H1 (cell line): Measurements from ENCODE around the gene PNMA8B.

Experiments used
- CTCF ChIP-seq, 3 experiments: IDR thresholded peaks; 1 replicate in 2 of 3; 2 replicates in 1 of 3; pipeline versions ENCODE4 v1.5.1 to v1.6.1; 2011; ENCODE audit warnings: low read length in 3 of 3, mild to moderate bottlenecking in 3 of 3, inconsistent platforms in 2 of 3, low read depth in 1 of 3, moderate library complexity in 1 of 3; ENCODE audit not compliant: insufficient read depth in 1 of 3; ENCODE audit errors: control extremely low read depth in 1 of 3
- EP300 ChIP-seq, 2 experiments: IDR thresholded peaks; 1 replicate in 1 of 2; 2 replicates in 1 of 2; pipeline ENCODE4 v1.6.1; 2011 to 2012; ENCODE audit warnings: low read depth in 2 of 2, low read length in 2 of 2, mild to moderate bottlenecking in 2 of 2, borderline replicate concordance in 1 of 2, inconsistent platforms in 1 of 2, moderate library complexity in 1 of 2
- POLR2A ChIP-seq, 2 experiments: IDR thresholded peaks; 1 replicate in 1 of 2; 2 replicates in 1 of 2; pipeline ENCODE4 v1.6.1; 2011; ENCODE audit warnings: low read depth in 2 of 2, low read length in 2 of 2, mild to moderate bottlenecking in 2 of 2; ENCODE audit errors: control extremely low read depth in 1 of 2
- POLR2AphosphoS5 ChIP-seq: IDR thresholded peaks from 2 replicates; pipeline ENCODE4 v1.6.1; 2011; ENCODE audit warnings: low read depth, low read length
- TCF12 ChIP-seq: IDR thresholded peaks from 2 replicates; pipeline ENCODE4 v1.6.1; 2011; ENCODE audit warnings: low read depth, mild to moderate bottlenecking, low read length
- TF ChIP-seq, protein P1 (sequence below): IDR thresholded peaks from 2 replicates; pipeline ENCODE4 v1.6.1; 2011; ENCODE audit warnings: low read depth, mild to moderate bottlenecking, low read length; ENCODE audit not compliant: insufficient read depth

DNA sequence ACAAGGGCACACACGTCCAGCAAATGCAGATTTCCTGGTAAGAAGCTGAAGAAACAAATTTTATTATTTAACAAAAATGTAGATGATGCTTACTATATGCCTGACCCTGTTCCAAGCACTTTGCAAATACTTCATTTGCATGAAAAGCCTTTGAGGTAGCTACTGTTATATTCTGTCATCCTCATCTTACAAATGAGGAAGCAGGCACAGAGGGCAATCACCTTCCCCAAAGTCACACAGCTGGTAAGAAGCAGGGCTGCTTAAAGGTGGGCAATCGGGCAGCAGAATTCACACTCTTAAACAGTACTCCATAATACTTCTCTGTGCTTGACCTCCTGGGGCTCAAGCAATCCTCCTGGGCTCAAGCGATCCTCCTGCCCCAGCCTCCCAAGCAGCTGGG, 48.7 kb downstream of the PNMA8B start:
- TF ChIP-seq, protein P1, sequence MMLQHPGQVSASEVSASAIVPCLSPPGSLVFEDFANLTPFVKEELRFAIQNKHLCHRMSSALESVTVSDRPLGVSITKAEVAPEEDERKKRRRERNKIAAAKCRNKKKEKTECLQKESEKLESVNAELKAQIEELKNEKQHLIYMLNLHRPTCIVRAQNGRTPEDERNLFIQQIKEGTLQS, result no peak
- TF ChIP-seq TCF12 (no peak), CTCF (IDR thresholded peaks at IDR 0.05; ENCODE audit: control extremely low read depth in 1 of 3, insufficient read depth in 1 of 3, low read depth in 1 of 3, low read length in 3 of 3) (no peak), EP300 (IDR thresholded peaks at IDR 0.05; ENCODE audit: borderline replicate concordance in 1 of 2, low read depth in 2 of 2, low read length in 2 of 2) (no peak), POLR2AphosphoS5 (no peak), POLR2A (IDR thresholded peaks at IDR 0.05; ENCODE audit: control extremely low read depth in 1 of 2, low read depth in 2 of 2, low read length in 2 of 2) (no peak)
